ENCODE data around the gene RAB11FIP2. TPM values are rescaled to one million over a fixed set of nuclear protein-coding genes. Genes with fewer than 3 reads are reported as not detected.
"Not testable (repeated sequence)": the region's sequence is repeated elsewhere in the genome, so short reads cannot be mapped to it uniquely, and the experiment has no call there.

Gene RAB11FIP2
- total RNA-seq, 4 donors from 2014 or later: 9.6 to 15.5 (median 11.3) TPM

DNA sequence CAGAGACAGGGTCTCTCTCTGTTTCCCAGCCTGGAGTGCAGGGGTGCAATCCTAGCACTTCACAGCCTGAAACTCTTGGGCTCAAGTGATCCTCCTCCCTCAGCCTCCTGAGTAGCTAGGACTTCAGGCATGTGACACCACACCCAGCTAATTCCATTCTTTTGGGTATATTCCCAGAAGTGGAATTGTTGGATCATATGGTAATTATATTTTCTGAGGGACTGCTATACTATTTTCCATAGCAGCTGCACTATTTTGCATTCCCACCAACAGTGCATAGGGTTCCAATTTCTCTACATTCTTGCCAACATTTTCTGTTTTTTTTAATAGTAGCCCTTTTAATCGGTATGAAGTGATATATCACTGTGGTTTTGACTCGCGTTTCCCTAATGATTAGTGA lies 30.0 kb upstream of the RAB11FIP2 start:
- ATAC-seq: no peak
- no peak overlapping the region for H3K27ac ChIP-seq
- H3K36me3 ChIP-seq: no peaks in the 10 kb centered on the region
- H3K9me3 ChIP-seq: no peaks in the 10 kb centered on the region
- DNase-seq: no peak
- no peaks in the 10 kb centered on the region for H3K4me1 ChIP-seq
- intact Hi-C loops (cut with DNase I; ENCODE audit: low total_unique reads) (no loop called here), in situ Hi-C loops (cut with MboI; ENCODE audit: low sequenced_read_pairs in 4 of 4) (no loop called here)
- no peaks in the 10 kb centered on the region for H3K27me3 ChIP-seq
- TF ChIP-seq POLR2A (IDR thresholded peaks at IDR 0.05): no peak
- TF ChIP-seq, protein P1, sequence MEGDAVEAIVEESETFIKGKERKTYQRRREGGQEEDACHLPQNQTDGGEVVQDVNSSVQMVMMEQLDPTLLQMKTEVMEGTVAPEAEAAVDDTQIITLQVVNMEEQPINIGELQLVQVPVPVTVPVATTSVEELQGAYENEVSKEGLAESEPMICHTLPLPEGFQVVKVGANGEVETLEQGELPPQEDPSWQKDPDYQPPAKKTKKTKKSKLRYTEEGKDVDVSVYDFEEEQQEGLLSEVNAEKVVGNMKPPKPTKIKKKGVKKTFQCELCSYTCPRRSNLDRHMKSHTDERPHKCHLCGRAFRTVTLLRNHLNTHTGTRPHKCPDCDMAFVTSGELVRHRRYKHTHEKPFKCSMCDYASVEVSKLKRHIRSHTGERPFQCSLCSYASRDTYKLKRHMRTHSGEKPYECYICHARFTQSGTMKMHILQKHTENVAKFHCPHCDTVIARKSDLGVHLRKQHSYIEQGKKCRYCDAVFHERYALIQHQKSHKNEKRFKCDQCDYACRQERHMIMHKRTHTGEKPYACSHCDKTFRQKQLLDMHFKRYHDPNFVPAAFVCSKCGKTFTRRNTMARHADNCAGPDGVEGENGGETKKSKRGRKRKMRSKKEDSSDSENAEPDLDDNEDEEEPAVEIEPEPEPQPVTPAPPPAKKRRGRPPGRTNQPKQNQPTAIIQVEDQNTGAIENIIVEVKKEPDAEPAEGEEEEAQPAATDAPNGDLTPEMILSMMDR (IDR thresholded peaks at IDR 0.05 in 4 of 5, conservative IDR thresholded peaks at IDR 0.05 in 1 of 5): no peak
- no peak overlapping the region for H3K4me3 ChIP-seq

DNA sequence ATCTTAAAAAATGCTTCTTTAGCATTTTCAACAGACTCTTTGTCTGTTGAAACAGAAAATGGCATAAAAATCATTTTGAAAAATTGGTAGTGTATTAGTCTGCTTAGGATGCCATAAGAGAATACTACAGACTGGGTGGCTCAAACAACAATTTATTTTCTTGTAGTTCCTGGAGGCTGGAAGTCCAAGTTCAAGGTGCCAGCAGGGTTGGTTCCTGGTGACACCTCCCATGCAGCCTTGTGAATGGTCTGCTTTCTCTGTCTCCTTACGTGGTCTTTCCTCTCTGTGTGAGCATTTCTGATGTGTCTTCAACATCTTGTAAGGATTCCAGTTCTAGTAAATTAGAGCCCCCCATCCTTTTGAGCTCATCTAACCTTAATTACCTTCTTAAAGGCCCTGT lies 26.1 kb upstream of the RAB11FIP2 start:
- in situ Hi-C loops (cut with MboI; ENCODE audit: low sequenced_read_pairs in 4 of 4): no loop called here
- no peaks in the 10 kb centered on the region for H3K36me3 ChIP-seq
- H3K27me3 ChIP-seq: no peaks in the 10 kb centered on the region
- no peaks in the 10 kb centered on the region for H3K4me1 ChIP-seq
- H3K9me3 ChIP-seq: no peaks in the 10 kb centered on the region
- no peak for DNase-seq
- TF ChIP-seq, protein P1 (IDR thresholded peaks at IDR 0.05 in 4 of 5, conservative IDR thresholded peaks at IDR 0.05 in 1 of 5): no peak
- no peak for TF ChIP-seq POLR2A (IDR thresholded peaks at IDR 0.05)
- H3K4me3 ChIP-seq: no peak overlapping the region
- ATAC-seq: no peak
- no peak overlapping the region for H3K27ac ChIP-seq
- intact Hi-C loops (cut with DNase I; ENCODE audit: low total_unique reads): no loop called here

DNA sequence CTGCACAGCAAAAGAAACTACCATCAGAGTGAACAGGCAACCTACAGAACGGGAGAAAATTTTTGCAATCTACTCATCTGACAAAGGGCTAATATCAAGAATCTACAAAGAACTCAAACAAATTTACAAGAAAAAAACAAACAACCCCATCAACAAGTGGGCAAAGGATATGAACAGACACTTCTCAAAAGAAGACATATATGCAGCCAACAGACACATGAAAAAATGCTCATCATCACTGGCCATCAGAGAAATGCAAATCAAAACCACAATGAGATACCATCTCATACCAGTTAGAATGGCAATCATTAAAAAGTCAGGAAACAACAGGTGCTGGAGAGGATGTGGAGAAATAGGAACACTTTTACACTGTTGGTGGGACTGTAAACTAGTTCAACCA lies 20.6 kb upstream of the RAB11FIP2 start:
- H3K27ac ChIP-seq; H3K27me3 ChIP-seq; in situ Hi-C loops (cut with MboI; ENCODE audit: low sequenced_read_pairs in 4 of 4); H3K4me3 ChIP-seq; DNase-seq; H3K4me1 ChIP-seq; H3K9me3 ChIP-seq; H3K36me3 ChIP-seq; ATAC-seq; intact Hi-C loops (cut with DNase I; ENCODE audit: low total_unique reads): not testable (repeated sequence)

DNA sequence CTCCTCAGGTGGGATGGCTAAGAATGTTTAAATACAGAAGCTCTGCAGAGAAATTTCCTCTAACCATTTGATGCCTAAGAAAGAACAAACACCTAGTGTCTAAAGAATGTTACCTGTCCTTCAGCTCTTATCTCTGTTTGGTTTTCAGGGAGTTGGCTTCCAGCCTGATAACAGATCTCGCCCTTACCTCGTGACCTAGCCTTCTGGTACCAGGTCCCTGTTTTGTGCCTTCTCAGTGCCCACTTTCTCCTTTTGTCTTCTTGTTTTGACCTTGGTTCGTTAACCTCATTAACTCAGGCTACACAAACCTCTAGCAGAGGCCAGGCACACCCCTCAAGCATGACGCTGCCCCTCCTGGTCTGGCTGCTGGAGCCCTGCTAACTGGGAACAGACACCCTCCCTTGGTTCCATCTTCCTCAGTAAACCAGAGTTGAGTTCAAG lies 16.1 kb upstream of the RAB11FIP2 start:
- H3K36me3 ChIP-seq: no peaks in the 10 kb centered on the region
- intact Hi-C loops (cut with DNase I; ENCODE audit: low total_unique reads) (no loop called here), in situ Hi-C loops (cut with MboI; ENCODE audit: low sequenced_read_pairs in 4 of 4) (no loop called here)
- no peaks in the 10 kb centered on the region for H3K9me3 ChIP-seq
- no peak overlapping the region for H3K4me3 ChIP-seq
- H3K27ac ChIP-seq: no peak overlapping the region
- DNase-seq: no peak
- H3K27me3 ChIP-seq: no peaks in the 10 kb centered on the region
- no peak for ATAC-seq
- no peak for TF ChIP-seq POLR2A (IDR thresholded peaks at IDR 0.05)
- TF ChIP-seq, protein P1 (IDR thresholded peaks at IDR 0.05 in 4 of 5, conservative IDR thresholded peaks at IDR 0.05 in 1 of 5): no peak
- H3K4me1 ChIP-seq: no peaks in the 10 kb centered on the region

DNA sequence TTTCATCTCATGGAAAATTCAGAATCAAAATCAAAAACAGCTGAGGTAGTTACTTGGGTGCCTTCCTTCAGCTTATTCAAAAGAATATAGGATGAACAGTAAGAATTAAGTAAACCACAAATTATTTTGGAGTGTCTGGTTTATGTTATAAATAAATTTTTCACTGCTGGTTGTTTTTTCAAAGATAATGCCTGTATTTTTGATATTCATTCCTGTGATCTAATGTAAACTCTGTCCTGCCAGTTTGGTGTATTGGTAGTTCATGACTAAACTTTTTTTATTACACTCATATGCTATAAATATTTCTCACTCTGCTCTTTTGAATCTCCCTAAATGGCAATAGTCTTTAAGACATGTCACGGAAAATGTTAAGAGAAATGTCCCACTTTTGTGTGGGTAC lies 11.6 kb upstream of the RAB11FIP2 start:
- in situ Hi-C loops (cut with MboI; ENCODE audit: low sequenced_read_pairs in 4 of 4) (no loop called here), intact Hi-C loops (cut with DNase I; ENCODE audit: low total_unique reads) (no loop called here)
- Histone ChIP-seq H3K9me3 (no peaks in the 10 kb centered on the region), H3K27me3 (no peaks in the 10 kb centered on the region), H3K27ac (no peak overlapping the region), H3K4me1 (no peaks in the 10 kb centered on the region), H3K4me3 (no peak overlapping the region), H3K36me3 (no peaks in the 10 kb centered on the region)
- DNase-seq (no peak), ATAC-seq (no peak)
- TF ChIP-seq POLR2A (IDR thresholded peaks at IDR 0.05): no peak
- TF ChIP-seq, protein P1 (IDR thresholded peaks at IDR 0.05 in 4 of 5, conservative IDR thresholded peaks at IDR 0.05 in 1 of 5): no peak
